Neural progenitor cell (in vitro differentiated cells): Measurements from ENCODE around the gene KCNAB1. TPM values are rescaled to one million over a fixed set of nuclear protein-coding genes. Genes with fewer than 3 reads are reported as not detected.

Experiments used
- DNase-seq: peaks from one replicate; pipeline ENCODE4 v3.0.0-alpha.2; 2016; ENCODE audit warnings: low spot score
- H2AFZ ChIP-seq: fragments of 200-600 bp; sonication (generic); replicated peaks from 2 replicates; pipeline ENCODE4 v1.6.1; 2016; ENCODE audit warnings: antibody characterized with exemption
- H3F3A ChIP-seq: fragments of 200-600 bp; sonication (generic); 2 replicates; pipeline ENCODE4 v1.6.1; 2016; ENCODE audit warnings: antibody characterized with exemption, low read depth
- H3K27ac ChIP-seq: fragments of 200-600 bp; sonication (generic); 2 replicates; pipeline ENCODE4 v1.5.1; 2016; ENCODE audit warnings: mild to moderate bottlenecking
- H3K27me3 ChIP-seq: fragments of 200-600 bp; sonication (generic); 2 replicates; pipeline ENCODE4 v1.6.1; 2016; ENCODE audit warnings: mild to moderate bottlenecking, moderate library complexity
- H3K36me3 ChIP-seq: fragments of 200-600 bp; sonication (generic); 2 replicates; pipeline ENCODE4 v1.5.1; 2016
- H3K4me1 ChIP-seq: fragments of 200-600 bp; sonication (generic); 2 replicates; pipeline ENCODE4 v1.6.1; 2016; ENCODE audit warnings: mixed run types
- H3K4me2 ChIP-seq: fragments of 200-600 bp; sonication (generic); 2 replicates; pipeline ENCODE4 v1.6.1; 2016
- H3K4me3 ChIP-seq: fragments of 200-600 bp; sonication (generic); 2 replicates; pipeline ENCODE4 v1.5.1; 2016
- H3K79me2 ChIP-seq: fragments of 200-600 bp; sonication (generic); 2 replicates; pipeline ENCODE4 v1.6.1; 2016; ENCODE audit warnings: low read depth
- H3K9ac ChIP-seq: fragments of 200-600 bp; sonication (generic); 2 replicates; pipeline ENCODE4 v1.6.1; 2016
- H3K9me3 ChIP-seq: fragments of 200-600 bp; sonication (generic); 2 replicates; pipeline ENCODE4 v1.5.1; 2016; ENCODE audit warnings: low read depth
- H4K20me1 ChIP-seq: fragments of 200-600 bp; sonication (generic); 2 replicates; pipeline ENCODE4 v1.6.1; 2016; ENCODE audit warnings: low read depth
- H3K27ac Mint-ChIP-seq: 3 replicates; pipeline ENCODE4 v1.8.0; 2021; ENCODE audit warnings: mixed read lengths
- H3K27me3 Mint-ChIP-seq: 2 replicates; pipeline ENCODE4 v1.8.0; 2022; ENCODE audit warnings: low read depth, mild to moderate bottlenecking, inconsistent platforms, moderate library complexity, mixed read lengths; ENCODE audit not compliant: insufficient read depth
- H3K36me3 Mint-ChIP-seq: 3 replicates; pipeline ENCODE4 v1.8.0; 2021; ENCODE audit warnings: mixed read lengths
- H3K4me1 Mint-ChIP-seq: 3 replicates; pipeline ENCODE4 v1.8.0; 2021; ENCODE audit warnings: mixed read lengths
- H3K4me3 Mint-ChIP-seq: 3 replicates; pipeline ENCODE4 v1.8.0; 2021; ENCODE audit warnings: mild to moderate bottlenecking, moderate library complexity, mixed read lengths
- H3K9me3 Mint-ChIP-seq: 3 replicates; pipeline ENCODE4 v1.8.0; 2020; ENCODE audit warnings: mixed read lengths
- CTCF ChIP-seq: fragments of 200-600 bp; sonication (generic); IDR thresholded peaks from 2 replicates; pipeline ENCODE4 v1.5.1; 2017; ENCODE audit warnings: antibody characterized with exemption, mild to moderate bottlenecking
- EZH2 ChIP-seq: fragments of 200-600 bp; sonication (generic); IDR thresholded peaks from 2 replicates; pipeline ENCODE4 v1.6.1; 2017; ENCODE audit warnings: antibody characterized with exemption, mild to moderate bottlenecking, moderate library complexity
- EZH2phosphoT487 ChIP-seq: fragments of 200-600 bp; sonication (generic); IDR thresholded peaks from 2 replicates; pipeline ENCODE4 v1.6.1; 2017; ENCODE audit warnings: antibody characterized with exemption
- total RNA-seq: library from RNA; depleted of rRNA; stranded (reverse); fragments of >200 nt; gene quantifications from 2 replicates; pipeline ENCODE4 v1.2.3, GENCODE V29; 2015; ENCODE audit warnings: low replicate concordance

Gene KCNAB1
- total RNA-seq, 1 donor from 2014 or later, result 0.24 TPM

DNA sequence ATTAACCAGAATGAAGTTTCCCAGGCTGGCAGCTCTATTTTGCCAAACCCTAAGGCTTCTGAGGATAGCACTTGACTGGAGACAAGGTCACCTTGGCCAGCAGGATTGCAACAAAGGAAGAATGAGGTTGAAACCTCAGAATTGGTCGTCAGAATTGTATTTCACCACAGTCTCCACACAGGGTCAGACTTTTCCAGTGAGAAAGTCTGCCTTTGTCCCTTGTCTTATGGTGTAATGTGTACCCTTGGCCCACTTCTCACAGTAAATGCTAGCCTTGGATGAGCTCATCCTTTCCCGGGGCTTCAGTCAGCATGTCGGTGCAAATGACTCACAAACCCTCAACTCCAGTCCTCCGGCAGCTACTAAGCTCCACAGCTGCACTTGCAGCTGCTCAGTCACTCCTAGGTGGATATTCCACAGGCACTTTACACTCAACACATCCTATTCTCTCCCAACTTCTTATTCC, 414.8 kb downstream of the KCNAB1 start:
- DNase-seq, result no peak
- peaks cover 2% of the 10 kb centered on the region for H3K27me3 Mint-ChIP-seq
- no peaks in the 10 kb centered on the region for H3K9me3 Mint-ChIP-seq
- no peak overlapping the region for H3K27ac ChIP-seq
- H3K4me1 ChIP-seq, result peaks cover 9% of the 10 kb centered on the region
- no peaks in the 10 kb centered on the region for H4K20me1 ChIP-seq
- peaks cover 2% of the 10 kb centered on the region for H3K36me3 Mint-ChIP-seq
- H3K27ac Mint-ChIP-seq, result no peak overlapping the region
- H3K36me3 ChIP-seq, result peaks cover 8% of the 10 kb centered on the region
- no peak for TF ChIP-seq CTCF
- no peak for TF ChIP-seq EZH2phosphoT487
- TF ChIP-seq EZH2, result no peak
- H2AFZ ChIP-seq, result no peak overlapping the region
- H3K27me3 ChIP-seq, result no peaks in the 10 kb centered on the region
- no peaks in the 10 kb centered on the region for H3K79me2 ChIP-seq
- H3K9me3 ChIP-seq, result no peaks in the 10 kb centered on the region
- H3K4me3 ChIP-seq, result no peak overlapping the region
- H3F3A ChIP-seq, result peaks cover 10% of the 10 kb centered on the region
- H3K4me3 Mint-ChIP-seq, result no peak overlapping the region
- peaks cover 21% of the 10 kb centered on the region for H3K4me1 Mint-ChIP-seq
- no peak overlapping the region for H3K9ac ChIP-seq
- no peak overlapping the region for H3K4me2 ChIP-seq

- H3K36me3 Mint-ChIP-seq, result peaks cover 2% of the 10 kb centered on the region
- H2AFZ ChIP-seq, result no peak overlapping the region
- H3K4me1 Mint-ChIP-seq, result peaks cover 15% of the 10 kb centered on the region
- peaks cover 8% of the 10 kb centered on the region for H3K36me3 ChIP-seq
- no peak overlapping the region for H3K4me2 ChIP-seq
- no peak overlapping the region for H3K27ac ChIP-seq
- H3K9ac ChIP-seq, result no peak overlapping the region
- TF ChIP-seq EZH2phosphoT487 (no peak), CTCF (no peak), EZH2 (no peak)
- H4K20me1 ChIP-seq, result no peaks in the 10 kb centered on the region
- H3K79me2 ChIP-seq, result no peaks in the 10 kb centered on the region
- peaks cover 7% of the 10 kb centered on the region for H3F3A ChIP-seq
- no peak overlapping the region for H3K27ac Mint-ChIP-seq
- no peak overlapping the region for H3K4me3 Mint-ChIP-seq
- H3K4me3 ChIP-seq, result no peak overlapping the region
- peaks cover 4% of the 10 kb centered on the region for H3K4me1 ChIP-seq
- no peaks in the 10 kb centered on the region for H3K9me3 ChIP-seq
- DNase-seq, result no peak
- H3K27me3 Mint-ChIP-seq, result peaks cover 2% of the 10 kb centered on the region
- H3K9me3 Mint-ChIP-seq, result no peaks in the 10 kb centered on the region
- H3K27me3 ChIP-seq, result no peaks in the 10 kb centered on the region
These were observed 415.4 kb downstream of the KCNAB1 start for GRCh38 chr3:156535798-156536197.

DNA sequence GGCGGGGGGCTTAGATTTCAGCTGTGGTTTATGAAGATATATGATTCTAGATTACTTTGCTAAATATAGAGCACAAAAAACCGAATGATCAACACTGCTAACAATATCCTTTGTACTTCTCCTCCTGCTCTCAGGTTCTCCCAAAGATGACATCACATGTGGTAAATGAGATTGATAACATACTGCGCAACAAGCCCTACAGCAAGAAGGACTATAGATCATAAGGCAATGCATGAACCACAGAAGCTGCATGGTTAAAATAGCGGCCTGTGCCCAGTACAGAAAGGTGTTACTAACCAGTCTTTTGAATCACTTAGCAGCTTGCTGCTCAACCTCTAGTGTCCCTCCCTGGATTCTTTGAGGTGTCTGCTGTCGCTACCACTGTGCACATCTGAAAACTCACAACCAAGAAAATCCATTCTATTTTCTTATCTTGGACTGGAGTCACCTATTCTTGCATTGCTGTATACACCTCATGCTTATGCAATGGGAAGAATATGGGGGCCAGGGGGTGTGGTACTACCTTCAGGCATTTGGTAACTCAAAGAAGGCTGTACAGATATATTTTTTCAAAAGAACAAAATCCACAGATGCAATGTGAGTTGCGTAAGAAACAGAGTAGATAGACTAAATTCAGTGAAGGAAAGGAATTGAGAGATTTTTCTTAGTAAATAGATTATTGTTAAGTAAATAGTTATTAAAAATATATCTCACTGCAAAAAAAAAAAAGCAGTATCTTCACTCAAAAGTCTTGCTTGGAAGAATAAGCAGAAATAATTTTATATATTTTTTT, 416.3 kb downstream of the KCNAB1 start:
- no peak overlapping the region for H2AFZ ChIP-seq
- no peaks in the 10 kb centered on the region for H3K4me1 ChIP-seq
- H3K4me3 ChIP-seq, result no peak overlapping the region
- peaks cover 8% of the 10 kb centered on the region for H3K36me3 ChIP-seq
- no peak for DNase-seq
- TF ChIP-seq CTCF (no peak), EZH2 (no peak), EZH2phosphoT487 (no peak)
- no peaks in the 10 kb centered on the region for H3K9me3 ChIP-seq
- Mint-ChIP-seq H3K27me3 (peaks cover 1% of the 10 kb centered on the region), H3K9me3 (no peaks in the 10 kb centered on the region), H3K4me1 (peaks cover 9% of the 10 kb centered on the region), H3K4me3 (no peak overlapping the region), H3K27ac (no peak overlapping the region), H3K36me3 (peaks cover 2% of the 10 kb centered on the region)
- H3F3A ChIP-seq, result peaks cover under 1% of the 10 kb centered on the region
- no peaks in the 10 kb centered on the region for H3K27me3 ChIP-seq
- H3K9ac ChIP-seq, result no peak overlapping the region
- H4K20me1 ChIP-seq, result no peaks in the 10 kb centered on the region
- H3K4me2 ChIP-seq, result no peak overlapping the region
- no peak overlapping the region for H3K27ac ChIP-seq
- H3K79me2 ChIP-seq, result no peaks in the 10 kb centered on the region
